ENCODE data around the gene GALNT9.

DNA sequence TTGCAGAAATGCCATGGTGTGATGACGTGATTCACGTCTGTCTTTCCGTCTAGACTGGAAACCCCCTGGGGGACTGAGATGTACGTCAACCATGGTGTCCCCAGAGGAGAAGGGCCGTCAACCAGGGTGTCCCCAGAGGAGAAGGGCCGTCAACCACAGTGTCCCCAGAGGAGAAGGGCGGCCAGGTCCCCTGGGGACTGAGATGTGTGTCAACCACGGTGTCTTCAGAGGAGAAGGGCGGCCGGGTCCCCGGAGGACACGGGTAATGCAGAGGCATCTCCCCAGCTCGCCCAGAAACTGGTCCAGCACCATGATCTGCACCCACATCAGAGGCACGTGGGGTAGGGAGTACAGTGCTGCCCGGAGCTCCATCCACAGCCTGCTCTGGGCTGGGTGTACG, 30.6 kb upstream of the GALNT9 start:
- TF ChIP-seq, protein P1, sequence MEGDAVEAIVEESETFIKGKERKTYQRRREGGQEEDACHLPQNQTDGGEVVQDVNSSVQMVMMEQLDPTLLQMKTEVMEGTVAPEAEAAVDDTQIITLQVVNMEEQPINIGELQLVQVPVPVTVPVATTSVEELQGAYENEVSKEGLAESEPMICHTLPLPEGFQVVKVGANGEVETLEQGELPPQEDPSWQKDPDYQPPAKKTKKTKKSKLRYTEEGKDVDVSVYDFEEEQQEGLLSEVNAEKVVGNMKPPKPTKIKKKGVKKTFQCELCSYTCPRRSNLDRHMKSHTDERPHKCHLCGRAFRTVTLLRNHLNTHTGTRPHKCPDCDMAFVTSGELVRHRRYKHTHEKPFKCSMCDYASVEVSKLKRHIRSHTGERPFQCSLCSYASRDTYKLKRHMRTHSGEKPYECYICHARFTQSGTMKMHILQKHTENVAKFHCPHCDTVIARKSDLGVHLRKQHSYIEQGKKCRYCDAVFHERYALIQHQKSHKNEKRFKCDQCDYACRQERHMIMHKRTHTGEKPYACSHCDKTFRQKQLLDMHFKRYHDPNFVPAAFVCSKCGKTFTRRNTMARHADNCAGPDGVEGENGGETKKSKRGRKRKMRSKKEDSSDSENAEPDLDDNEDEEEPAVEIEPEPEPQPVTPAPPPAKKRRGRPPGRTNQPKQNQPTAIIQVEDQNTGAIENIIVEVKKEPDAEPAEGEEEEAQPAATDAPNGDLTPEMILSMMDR (IDR thresholded peaks at IDR 0.05), result no peak
- no peak for TF ChIP-seq POLR2A (IDR thresholded peaks at IDR 0.05)

All from right lobe of liver (tissue), 4 donors.